GM19099 (cell line): Measurements from ENCODE around the gene WWP2.
"Not testable (repeated sequence)": the region's sequence is repeated elsewhere in the genome, so short reads cannot be mapped to it uniquely, and the experiment has no call there.

Experiments used
- POLR2A ChIP-seq: IDR thresholded peaks from 3 replicates; pipeline ENCODE4 v1.6.1; 2011; ENCODE audit warnings: low read depth; ENCODE audit not compliant: insufficient read length; ENCODE audit errors: extremely low read depth

The WWP2 gene

GRCh38 chr16:69941251-69942098 lies 179.3 kb downstream of the WWP2 start:
- no peak for TF ChIP-seq POLR2A

GRCh38 chr16:69942099-69942491 lies 180.0 kb downstream of the WWP2 start:
- no peak for TF ChIP-seq POLR2A

GRCh38 chr16:69942627-69943170 lies 180.6 kb downstream of the WWP2 start:
- no peak for TF ChIP-seq POLR2A

- not testable (repeated sequence) for TF ChIP-seq POLR2A
Observed at GRCh38 chr16:69951017-69951671, 189.0 kb downstream of the WWP2 start, which contains the start of gene CLEC18A. TSS of gene CLEC18A (plus strand) at chr16:69951334. CDS start at chr16:69951367, 33 bp downstream.
